K562 (cell line): ENCODE data around the gene HIPK1. TPM values are rescaled to one million over a fixed set of nuclear protein-coding genes. Genes with fewer than 3 reads are reported as not detected.

ENCODE experiments used
- BRD9 ChIP-seq: fragments of 450-650 bp; IDR thresholded peaks from 2 replicates; pipeline ENCODE4 v1.6.1; 2018; ENCODE audit warnings: low read depth; ENCODE audit not compliant: partially characterized antibody
- CHD7 ChIP-seq: fragments of 200-600 bp; sonication (generic); IDR thresholded peaks from one replicate; pipeline ENCODE4 v1.6.1; 2012; ENCODE audit warnings: mild to moderate bottlenecking, low read depth, low read length, inconsistent platforms
- FOXA3 ChIP-seq, 2 experiments: fragments of 450-650 bp in 1 of 2; sonication (generic) in 1 of 2; formaldehyde crosslinking; IDR thresholded peaks in 1 of 2; conservative IDR thresholded peaks in 1 of 2; 2 replicates each; pipeline versions ENCODE4 v1.4.0 to v1.8.0; 2020 to 2022; ENCODE audit warnings: mild to moderate bottlenecking in 2 of 2, missing genetic modification reagents in 1 of 2
- FOXK1 ChIP-seq: sonication (generic); formaldehyde crosslinking; IDR thresholded peaks from 2 replicates; pipeline ENCODE4 v1.8.0; 2022; ENCODE audit warnings: missing genetic modification reagents, mild to moderate bottlenecking, borderline replicate concordance
- MTA1 ChIP-seq: fragments of 450-650 bp; IDR thresholded peaks from 2 replicates; pipeline ENCODE4 v1.6.1; 2017; ENCODE audit warnings: borderline replicate concordance
- MYC ChIP-seq, 2 experiments: fragments of 250-450 bp in 1 of 2; sonication (Bioruptor Pico) in 1 of 2; IDR thresholded peaks; 2 replicates each; pipeline versions ENCODE4 v1.5.1 to v1.6.1; 2012 to 2021; ENCODE audit warnings: low read depth in 2 of 2, borderline replicate concordance in 1 of 2, improper control_type of control experiment in 1 of 2, low read length in 1 of 2, mild to moderate bottlenecking in 1 of 2, moderate library complexity in 1 of 2
- NEUROD1 ChIP-seq: fragments of 150-350 bp; IDR thresholded peaks from 2 replicates; pipeline ENCODE4 v1.6.1; 2014; ENCODE audit warnings: borderline replicate concordance, low read length, low read depth; ENCODE audit not compliant: partially characterized antibody
- RAD51 ChIP-seq: fragments of 450-650 bp; IDR thresholded peaks from 2 replicates; pipeline ENCODE4 v1.7.1; 2016; ENCODE audit warnings: low read depth, mild to moderate bottlenecking, borderline replicate concordance
- RCOR1 ChIP-seq, 2 experiments: IDR thresholded peaks; 2 replicates each; pipeline ENCODE4 v1.6.1; 2012; ENCODE audit warnings: low read depth in 2 of 2, low read length in 2 of 2, borderline replicate concordance in 1 of 2, improper control_type of control experiment in 1 of 2
- SIN3A ChIP-seq, 2 experiments: fragments of 150-350 bp in 1 of 2; IDR thresholded peaks; 2 replicates each; pipeline ENCODE4 v1.6.1; 2011 to 2016; ENCODE audit warnings: borderline replicate concordance in 2 of 2, low read depth in 2 of 2, low read length in 2 of 2, mild to moderate bottlenecking in 2 of 2, moderate library complexity in 2 of 2; ENCODE audit not compliant: control insufficient read depth in 1 of 2
- SNIP1 ChIP-seq: fragments of 450-650 bp; IDR thresholded peaks from 2 replicates; pipeline ENCODE4 v1.7.1; 2017; ENCODE audit warnings: low read depth, mild to moderate bottlenecking
- TAF9B ChIP-seq: fragments of 450-650 bp; IDR thresholded peaks from 2 replicates; pipeline ENCODE4 v1.6.1; 2018; ENCODE audit warnings: mild to moderate bottlenecking; ENCODE audit not compliant: partially characterized antibody
- ZBTB17 ChIP-seq: fragments of 450-650 bp; formaldehyde crosslinking; IDR thresholded peaks from 2 replicates; pipeline ENCODE4 v1.4.0; 2020; ENCODE audit warnings: mild to moderate bottlenecking
- ZNF133 ChIP-seq: fragments of 250-450 bp; sonication (Bioruptor Pico); IDR thresholded peaks from 2 replicates; pipeline ENCODE4 v1.4.0; 2020; ENCODE audit warnings: mild to moderate bottlenecking
- ZNF224 ChIP-seq: sonication (generic); formaldehyde crosslinking; IDR thresholded peaks from 2 replicates; pipeline ENCODE4 v1.8.0; 2022; ENCODE audit warnings: mild to moderate bottlenecking, missing genetic modification reagents
- ZNF23 ChIP-seq: fragments of 250-450 bp; sonication (Bioruptor Pico); IDR thresholded peaks from 2 replicates; pipeline ENCODE4 v1.4.0; 2020; ENCODE audit warnings: mild to moderate bottlenecking
- ZNF3 ChIP-seq: fragments of 250-450 bp; sonication (Bioruptor Pico); IDR thresholded peaks from 2 replicates; pipeline ENCODE4 v1.5.0; 2021; ENCODE audit warnings: mild to moderate bottlenecking, moderate library complexity
- ZNF41 ChIP-seq: fragments of 250-450 bp; sonication (Bioruptor Pico); conservative IDR thresholded peaks from 2 replicates; pipeline ENCODE4 v1.4.0; 2020; ENCODE audit warnings: mild to moderate bottlenecking
- polyA plus RNA-seq, 8 experiments: library from polyadenylated mRNA; depleted of rRNA in 4 of 8; stranded (reverse) in 5 of 8; unstranded in 3 of 8; fragments of >200 nt; fragmentation: Nextera tagmentation in 2 of 8; fragmentation: Illumina TruSeq in 1 of 8; extraction: Ambion mirVana in 2 of 8; extraction: Trizol in 1 of 8; gene quantifications; 2 replicates each; pipeline versions ENCODE4 v1.2.1 to v1.2.3, GENCODE V29; 2011 to 2014; ENCODE audit warnings: inconsistent platforms in 1 of 8, missing spikeins in 1 of 8
- total RNA-seq, 7 experiments: library from RNA; depleted of rRNA in 6 of 7; stranded (reverse); fragments of >200 nt in 6 of 7; fragmentation: Illumina TruSeq in 2 of 7; extraction: Trizol in 2 of 7; gene quantifications; 2 replicates each; pipeline versions ENCODE4 v1.2.1 to v1.2.3, GENCODE V29; 2011 to 2021; ENCODE audit warnings: low replicate concordance in 1 of 7

The HIPK1 gene
- total and polyA plus RNA-seq, 9 of the 15 experiments (the other 6 are each of a cell fraction or from before 2014, with no cell fraction given): 10.0 to 57.9 (median 29.6) TPM

GRCh38 chr1:113905435-113905861 lies 23.7 kb upstream of the HIPK1 start (continued):
- TF ChIP-seq ZNF224: no peak
- TF ChIP-seq TAF9B: peak; percentile 43
- peak; percentile 46 for TF ChIP-seq BRD9
- TF ChIP-seq ZNF23 (CRISPR knock-in tag): 0 out of 2 replicates have a peak, but pooled peaks have one; percentile 14
- TF ChIP-seq ZNF41: no peak
- TF ChIP-seq ZBTB17 (CRISPR knock-in tag): no peak
- TF ChIP-seq SNIP1: no peak
- no peak for TF ChIP-seq FOXA3 (CRISPR knock-in tag; conservative IDR thresholded peaks at IDR 0.05 in 1 of 2, IDR thresholded peaks at IDR 0.05 in 1 of 2)
- TF ChIP-seq ZNF133 (CRISPR knock-in tag): no peak
- TF ChIP-seq MTA1: peak; percentile 53; the same call in 1 of the 2 replicates
- TF ChIP-seq MYC (IDR thresholded peaks at IDR 0.05; ENCODE audit: low read depth, low read length): no peak
- peak; percentile 26 for TF ChIP-seq MYC (CRISPR knock-in tag; IDR thresholded peaks at IDR 0.05; ENCODE audit: borderline replicate concordance, low read depth)
- peak in 1 of 2 experiments; percentile 81; a peak in 1 of 4 replicates for TF ChIP-seq SIN3A (IDR thresholded peaks at IDR 0.05; ENCODE audit: borderline replicate concordance in 2 of 2, control insufficient read depth in 1 of 2, low read depth in 2 of 2, low read length in 2 of 2)
- no peak for TF ChIP-seq NEUROD1
- TF ChIP-seq RCOR1 (IDR thresholded peaks at IDR 0.05; ENCODE audit: borderline replicate concordance in 1 of 2, low read depth in 2 of 2, low read length in 2 of 2): no peak
- no peak for TF ChIP-seq RAD51
- no peak; the same call in 1 of the 2 replicates for TF ChIP-seq FOXK1
- no peak for TF ChIP-seq ZNF3
- no peak for TF ChIP-seq CHD7
